SK-N-SH (cell line): ENCODE measurements around the gene CD180. TPM values are rescaled to one million over a fixed set of nuclear protein-coding genes. Genes with fewer than 3 reads are reported as not detected.

Source experiments
- CTCF ChIA-PET: fragments of 300-600, 350-600 bp; formaldehyde crosslinking; extraction: SDS; loops from one replicate; lab custom pipeline; 2021; lab: Yijun Ruan, JAX
- POLR2A ChIA-PET: fragments of 350-600 bp; sonication (Branson Sonifier 250); formaldehyde crosslinking; extraction: SDS; loops from one replicate; lab custom pipeline; 2020; ENCODE audit warnings: antibody characterized with exemption, inconsistent platforms; lab: Yijun Ruan, JAX
- DNase-seq: peaks from one replicate; pipeline ENCODE4 v3.0.0; 2012
- H2AFZ ChIP-seq: fragments of 200-600 bp; sonication (generic); 2 replicates; pipeline ENCODE4 v1.8.1; 2016; ENCODE audit warnings: antibody characterized with exemption, mild to moderate bottlenecking, low read depth
- H3F3A ChIP-seq: fragments of 200-600 bp; sonication (generic); replicated peaks from 2 replicates; pipeline ENCODE3; 2016; ENCODE audit warnings: antibody characterized with exemption, mild to moderate bottlenecking; ENCODE audit not compliant: insufficient read depth
- H3K27ac ChIP-seq, 2 experiments: fragments of 200-500 bp in 1 of 2; fragments of 200-600 bp in 1 of 2; sonication (Bioruptor generic) in 1 of 2; sonication (generic), shearing (Covaris generic) in 1 of 2; 2 replicates each; pipeline versions ENCODE4 v1.5.1 to v1.6.1; 2014 to 2016; ENCODE audit warnings: low read depth in 2 of 2, inconsistent platforms in 1 of 2, low read length in 1 of 2, mild to moderate bottlenecking in 1 of 2, mixed read lengths in 1 of 2
- H3K27me3 ChIP-seq: fragments of 200-600 bp; sonication (generic), shearing (Covaris generic); 2 replicates; pipeline ENCODE4 v1.6.1; 2016; ENCODE audit warnings: mixed run types; ENCODE audit not compliant: insufficient read depth
- H3K36me3 ChIP-seq, 2 experiments: fragments of 200-500 bp in 1 of 2; fragments of 200-600 bp in 1 of 2; sonication (Bioruptor generic) in 1 of 2; sonication (generic) in 1 of 2; replicated peaks in 1 of 2; 2 replicates each; pipeline versions ENCODE3 to v1.5.1; 2014 to 2016; ENCODE audit warnings: low read length in 1 of 2, mild to moderate bottlenecking in 1 of 2; ENCODE audit not compliant: insufficient read depth in 2 of 2, control insufficient read depth in 1 of 2
- H3K4me1 ChIP-seq, 2 experiments: fragments of 200-500 bp in 1 of 2; fragments of 200-600 bp in 1 of 2; sonication (Bioruptor generic) in 1 of 2; sonication (generic), shearing (Covaris generic) in 1 of 2; 2 replicates each; pipeline versions ENCODE4 v1.5.1 to v1.6.1; 2014 to 2016; ENCODE audit warnings: low read depth in 1 of 2, low read length in 1 of 2, mixed run types in 1 of 2; ENCODE audit not compliant: insufficient read depth in 2 of 2, control insufficient read depth in 1 of 2
- H3K4me2 ChIP-seq: fragments of 200-600 bp; sonication (generic), shearing (Covaris generic); 2 replicates; pipeline ENCODE4 v1.6.1; 2017; ENCODE audit warnings: mixed run types
- H3K4me3 ChIP-seq, 2 experiments: fragments of 200-500 bp in 1 of 2; fragments of 200-600 bp in 1 of 2; sonication (Bioruptor generic) in 1 of 2; sonication (generic), shearing (Covaris generic) in 1 of 2; 2 replicates each; pipeline versions ENCODE4 v1.5.1 to v1.8.1; 2014 to 2016; ENCODE audit warnings: low read depth in 2 of 2, inconsistent platforms in 1 of 2, low read length in 1 of 2, mild to moderate bottlenecking in 1 of 2, mixed read lengths in 1 of 2, moderate library complexity in 1 of 2
- H3K79me2 ChIP-seq: fragments of 200-600 bp; sonication (generic); 2 replicates; pipeline ENCODE4 v1.8.1; 2017; ENCODE audit warnings: mild to moderate bottlenecking; ENCODE audit not compliant: insufficient read depth
- H3K9ac ChIP-seq: fragments of 200-600 bp; sonication (generic); 2 replicates; pipeline ENCODE4 v1.6.1; 2017; ENCODE audit warnings: mixed run types
- H3K9me2 ChIP-seq: fragments of 200-600 bp; sonication (generic); 2 replicates; pipeline ENCODE4 v1.6.1; 2017; ENCODE audit warnings: mixed run types
- H3K9me3 ChIP-seq: fragments of 200-600 bp; sonication (generic); 2 replicates; pipeline ENCODE4 v1.6.1; 2017; ENCODE audit warnings: mixed run types, mild to moderate bottlenecking, moderate library complexity
- H4K20me1 ChIP-seq: fragments of 200-600 bp; sonication (generic); 2 replicates; pipeline ENCODE4 v1.6.1; 2017; ENCODE audit warnings: mild to moderate bottlenecking, mixed run types; ENCODE audit not compliant: insufficient read depth
- CHD2 ChIP-seq: fragments of 150-350 bp; IDR thresholded peaks from 2 replicates; pipeline ENCODE4 v1.6.1; 2018; ENCODE audit warnings: low read length; ENCODE audit not compliant: partially characterized antibody
- ELF1 ChIP-seq: IDR thresholded peaks from 2 replicates; pipeline ENCODE4 v1.4.0; 2012
- EZH2phosphoT487 ChIP-seq: fragments of 200-600 bp; sonication (generic); IDR thresholded peaks from 2 replicates; pipeline ENCODE4 v1.6.1; 2017; ENCODE audit warnings: low read depth, mixed run types, mild to moderate bottlenecking, antibody characterized with exemption, moderate library complexity, borderline replicate concordance
- FOXJ3 ChIP-seq: sonication (generic); formaldehyde crosslinking; IDR thresholded peaks from 2 replicates; pipeline ENCODE4 v1.5.1; 2020; ENCODE audit warnings: mild to moderate bottlenecking, missing genetic modification reagents
- GABPA ChIP-seq: IDR thresholded peaks from 2 replicates; pipeline ENCODE4 v1.4.0; 2012; ENCODE audit warnings: low read depth, mild to moderate bottlenecking
- GATA2 ChIP-seq: sonication (generic); formaldehyde crosslinking; IDR thresholded peaks from 2 replicates; pipeline ENCODE4 v1.5.0; 2020; ENCODE audit warnings: mild to moderate bottlenecking, missing genetic modification reagents
- MEF2A ChIP-seq: IDR thresholded peaks from 2 replicates; pipeline ENCODE4 v1.4.0; 2012; ENCODE audit warnings: low read depth, borderline replicate concordance
- NFIC ChIP-seq: IDR thresholded peaks from 2 replicates; pipeline ENCODE4 v1.4.0; 2012; ENCODE audit warnings: borderline replicate concordance
- WGBS: methylation state at CpG from one replicate; pipeline ENCODE4 v1.1.6; 2017; ENCODE audit warnings: low lambda C conversion rate; 5-methylcytosine and 5-hydroxymethylcytosine counted together
- polyA plus RNA-seq, 3 experiments: library from polyadenylated mRNA; depleted of rRNA; stranded (reverse); fragments of >200 nt; gene quantifications; 2 replicates each; pipeline ENCODE4 v1.2.3, GENCODE V29; 2012
- TF ChIP-seq, protein P1 (sequence below): fragments of 200-600 bp; sonication (generic); IDR thresholded peaks from 2 replicates; pipeline ENCODE4 v1.6.1; 2017; ENCODE audit warnings: antibody characterized with exemption, mild to moderate bottlenecking, moderate library complexity

CD180 gene
- polyA plus RNA-seq, 1 of the 3 experiments (the other 2 are of a cell fraction), result 0.02 TPM

DNA sequence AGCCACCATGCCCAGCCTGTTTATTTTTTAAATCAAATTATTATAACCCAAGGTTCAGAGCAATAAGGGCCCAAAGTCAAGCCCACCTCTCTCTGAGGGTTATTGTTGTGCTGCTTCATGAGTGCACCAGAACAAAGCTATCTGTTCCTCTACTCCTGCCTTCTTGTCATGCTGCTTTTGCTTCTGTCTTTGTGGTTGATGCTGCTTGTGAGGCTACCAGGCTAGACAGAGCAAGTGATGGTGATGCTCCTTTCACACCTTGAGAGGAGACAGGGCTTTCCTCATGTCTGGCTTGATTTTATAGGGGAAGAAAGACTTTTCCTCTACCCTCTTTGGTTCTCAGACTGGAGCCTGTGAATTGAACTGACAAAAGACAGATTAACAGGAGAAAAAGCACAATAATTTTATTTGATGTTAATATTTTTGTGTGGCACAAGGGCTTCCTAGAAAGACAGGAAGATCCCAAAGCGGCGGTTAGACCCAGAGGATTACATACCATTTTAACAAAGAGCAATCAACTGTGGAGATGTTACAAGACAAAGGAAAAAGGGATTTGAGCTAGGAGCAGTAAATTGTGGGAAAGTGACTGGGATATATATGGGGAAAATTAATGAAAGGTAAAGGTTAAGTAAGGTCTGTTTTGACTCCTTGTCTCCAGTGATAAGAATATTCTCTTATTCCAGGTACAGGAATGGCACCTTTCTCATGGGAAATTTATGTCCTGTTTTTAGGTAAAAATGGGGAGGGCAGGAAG, 4.4 kb upstream of the CD180 start:
- Histone ChIP-seq H3K27me3 (no peaks in the 10 kb centered on the region), H3K4me2 (no peak overlapping the region), H3K27ac (no peak overlapping the region), H3K79me2 (no peaks in the 10 kb centered on the region), H3K4me3 (no peak overlapping the region), H3K36me3 (no peaks in the 10 kb centered on the region), H3F3A (no peaks in the 10 kb centered on the region), H3K4me1 (peaks cover 0 to 17% of the 10 kb centered on the region in 2 experiments; a peak in 2 of 4 replicates), H3K9me2 (no peaks in the 10 kb centered on the region), H4K20me1 (no peaks in the 10 kb centered on the region), H3K9ac (no peak overlapping the region), H3K9me3 (no peaks in the 10 kb centered on the region), H2AFZ (no peak overlapping the region)
- TF ChIP-seq FOXJ3, result no peak
- TF ChIP-seq GATA2 (CRISPR knock-in tag), result no peak
- no peak for TF ChIP-seq MEF2A
- no peak for TF ChIP-seq CHD2
- no peak for TF ChIP-seq EZH2phosphoT487
- no peak for DNase-seq
- ChIA-PET POLR2A (no interaction called here), CTCF (interaction anchor here (0.8 to 12.2 kb wide), 4 partner anchors 8 to 386 kb away, joined by 3 to 201 read pairs (median 6); no protein-coding TSS in a partner anchor)
- 97% methylated on average over 2 of the region's 2 CpGs for WGBS

DNA sequence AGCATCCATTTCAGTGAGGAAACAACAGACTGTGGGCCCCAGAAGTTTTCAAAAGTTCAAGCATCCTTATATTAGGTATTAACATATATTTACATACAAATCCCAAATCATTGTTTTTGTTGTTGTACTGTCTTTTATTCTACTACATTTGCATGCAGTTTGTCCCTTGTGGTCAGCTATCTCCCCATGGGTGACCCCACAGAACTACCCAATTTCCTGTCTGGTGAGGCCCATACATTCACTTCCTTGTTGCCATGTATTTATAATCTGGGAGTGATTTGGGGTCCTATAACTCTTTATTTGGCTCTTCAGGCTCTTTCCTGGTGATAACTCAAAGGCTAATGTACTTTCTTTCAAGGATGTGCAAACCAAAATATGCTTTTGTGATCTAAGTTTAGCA, 3.3 kb upstream of the CD180 start:
- no peak overlapping the region for H3K27ac ChIP-seq
- POLR2A ChIA-PET, result no interaction called here

DNA sequence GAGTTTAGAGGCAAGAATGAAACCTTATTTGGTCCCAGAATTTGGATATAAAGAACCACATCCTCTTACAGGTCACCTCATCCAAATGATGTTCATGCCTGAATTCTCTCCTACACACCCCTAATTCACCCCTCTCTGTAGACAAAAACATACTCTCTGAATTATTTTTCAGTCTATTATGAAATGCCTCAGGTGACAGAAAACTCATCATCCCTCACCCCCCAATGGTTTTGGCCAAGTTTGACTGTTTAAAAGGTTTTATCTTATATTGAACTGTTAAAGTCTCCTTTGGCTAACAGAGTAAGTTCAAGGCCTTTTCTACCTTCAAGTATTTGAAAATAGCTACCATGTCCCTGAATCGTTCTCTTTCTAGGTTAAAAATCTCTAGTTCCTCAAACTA, 2.3 kb upstream of the CD180 start:
- WGBS, result 58% methylated on average over 1 of the region's 1 CpG
- Histone ChIP-seq H3K9me2 (no peaks in the 10 kb centered on the region), H3K9ac (no peak overlapping the region), H3K4me3 (no peak overlapping the region), H4K20me1 (no peaks in the 10 kb centered on the region), H3K9me3 (no peaks in the 10 kb centered on the region), H2AFZ (no peak overlapping the region), H3K36me3 (no peaks in the 10 kb centered on the region), H3K27ac (no peak overlapping the region), H3K79me2 (no peaks in the 10 kb centered on the region), H3F3A (no peaks in the 10 kb centered on the region), H3K27me3 (no peaks in the 10 kb centered on the region), H3K4me2 (no peak overlapping the region), H3K4me1 (peaks cover 0 to 6% of the 10 kb centered on the region in 2 experiments; a peak in 1 of 4 replicates)
- POLR2A ChIA-PET, result no interaction called here
- no peak for DNase-seq
- TF ChIP-seq NFIC (no peak), GABPA (no peak), EZH2phosphoT487 (no peak), CHD2 (no peak)
- TF ChIP-seq, protein P1, sequence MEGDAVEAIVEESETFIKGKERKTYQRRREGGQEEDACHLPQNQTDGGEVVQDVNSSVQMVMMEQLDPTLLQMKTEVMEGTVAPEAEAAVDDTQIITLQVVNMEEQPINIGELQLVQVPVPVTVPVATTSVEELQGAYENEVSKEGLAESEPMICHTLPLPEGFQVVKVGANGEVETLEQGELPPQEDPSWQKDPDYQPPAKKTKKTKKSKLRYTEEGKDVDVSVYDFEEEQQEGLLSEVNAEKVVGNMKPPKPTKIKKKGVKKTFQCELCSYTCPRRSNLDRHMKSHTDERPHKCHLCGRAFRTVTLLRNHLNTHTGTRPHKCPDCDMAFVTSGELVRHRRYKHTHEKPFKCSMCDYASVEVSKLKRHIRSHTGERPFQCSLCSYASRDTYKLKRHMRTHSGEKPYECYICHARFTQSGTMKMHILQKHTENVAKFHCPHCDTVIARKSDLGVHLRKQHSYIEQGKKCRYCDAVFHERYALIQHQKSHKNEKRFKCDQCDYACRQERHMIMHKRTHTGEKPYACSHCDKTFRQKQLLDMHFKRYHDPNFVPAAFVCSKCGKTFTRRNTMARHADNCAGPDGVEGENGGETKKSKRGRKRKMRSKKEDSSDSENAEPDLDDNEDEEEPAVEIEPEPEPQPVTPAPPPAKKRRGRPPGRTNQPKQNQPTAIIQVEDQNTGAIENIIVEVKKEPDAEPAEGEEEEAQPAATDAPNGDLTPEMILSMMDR, result no peak
- CTCF ChIA-PET, result interaction anchor here (1.7 to 2.0 kb wide), 2 partner anchors 10 to 37 kb away, joined by 5 to 8 read pairs; no protein-coding TSS in a partner anchor

More for the DNA sequence above, 3.3 kb upstream of the CD180 start:
- Histone ChIP-seq H3K79me2 (no peaks in the 10 kb centered on the region), H3K9me3 (no peaks in the 10 kb centered on the region), H4K20me1 (no peaks in the 10 kb centered on the region), H3K4me1 (peaks cover 0 to 15% of the 10 kb centered on the region in 2 experiments; a peak in 2 of 4 replicates), H3K36me3 (no peaks in the 10 kb centered on the region), H3K9ac (no peak overlapping the region), H3F3A (no peaks in the 10 kb centered on the region), H3K4me3 (no peak overlapping the region), H3K9me2 (no peaks in the 10 kb centered on the region), H3K4me2 (no peak overlapping the region), H2AFZ (no peak overlapping the region), H3K27me3 (no peaks in the 10 kb centered on the region)
- TF ChIP-seq ELF1, result no peak
- CTCF ChIA-PET, result interaction anchor here (0.8 to 1.7 kb wide), 3 partner anchors 9 to 385 kb away, joined by 3 to 8 read pairs (median 3); no protein-coding TSS in a partner anchor
- DNase-seq, result no peak
